Measurements from ENCODE around the gene ANKFY1. TPM values are rescaled to one million over a fixed set of nuclear protein-coding genes. Genes with fewer than 3 reads are reported as not detected.
A peak's percentile ranks its signal among the peaks of the same experiment; 100 is the strongest.

ANKFY1 gene
- total and polyA plus RNA-seq, 9 of the 15 experiments (the other 6 are each of a cell fraction or from before 2014, with no cell fraction given): 4.3 to 25.6 (median 12.2) TPM

DNA sequence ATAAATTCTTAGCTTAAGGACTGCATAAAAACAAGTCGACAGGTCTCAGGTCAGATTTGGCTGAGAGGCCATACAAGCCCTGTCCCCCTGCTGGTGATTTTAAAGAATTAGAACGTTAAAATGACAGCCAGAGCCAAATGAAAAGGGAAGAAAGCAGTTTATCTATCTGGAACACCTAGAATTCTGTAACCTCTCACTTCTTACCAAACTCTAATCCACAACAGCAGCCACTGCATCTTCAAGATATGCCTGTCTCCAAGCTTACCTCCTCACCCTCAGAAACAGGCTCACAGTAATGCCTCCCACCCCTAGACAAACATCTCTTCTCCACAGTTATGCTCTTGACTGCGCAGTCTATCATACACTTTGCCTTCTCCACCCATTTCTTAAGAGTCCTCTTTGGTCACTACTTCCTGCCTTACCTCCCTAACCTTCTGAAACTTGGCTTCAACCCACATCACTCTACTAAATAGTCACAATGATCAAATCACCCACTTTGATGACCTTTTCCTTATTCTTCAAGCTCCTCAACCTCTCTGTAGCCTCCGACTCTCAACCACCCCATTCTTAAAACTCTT is 14.2 kb downstream of the ANKFY1 start (continued):
- peak; percentile 36; the same call in 1 of the 2 replicates for TF ChIP-seq ZBTB40 (IDR thresholded peaks at IDR 0.05)
- no peak for TF ChIP-seq ZBTB40 (CRISPR knock-in tag; IDR thresholded peaks at IDR 0.05)
- no peak for TF ChIP-seq ZBTB34 (CRISPR knock-in tag; IDR thresholded peaks at IDR 0.05)
- no peak for TF ChIP-seq ZNF165 (CRISPR knock-in tag; IDR thresholded peaks at IDR 0.05; ENCODE audit: borderline replicate concordance)
- TF ChIP-seq MXI1 (IDR thresholded peaks at IDR 0.05; ENCODE audit: low read depth, low read length): peak; percentile 32; the same call in 1 of the 2 replicates
- TF ChIP-seq SNRNP70 (optimal IDR thresholded peaks at IDR 0.05; ENCODE audit: low read depth, low read length): no peak
- no peak for TF ChIP-seq JUN (IDR thresholded peaks at IDR 0.05; ENCODE audit: borderline replicate concordance, low read depth, low read length)
- no peak for TF ChIP-seq JUN (CRISPR knock-in tag; IDR thresholded peaks at IDR 0.05; ENCODE audit: borderline replicate concordance)
- no peak for TF ChIP-seq E2F6 (IDR thresholded peaks at IDR 0.05; ENCODE audit: borderline replicate concordance in 1 of 2, extremely low read depth in 1 of 2, insufficient read depth in 1 of 2, insufficient read length in 1 of 2, low read depth in 1 of 2, low read length in 1 of 2, poor library complexity in 1 of 2, severe bottlenecking in 1 of 2)
- TF ChIP-seq CBX3 (IDR thresholded peaks at IDR 0.05; ENCODE audit: borderline replicate concordance in 1 of 2, low read length in 2 of 2): peak in 1 of 2 experiments; percentile 59; a peak in 1 of 3 replicates
- TF ChIP-seq DACH1 (IDR thresholded peaks at IDR 0.05; ENCODE audit: partially characterized antibody): no peak
- TF ChIP-seq, protein P1, sequence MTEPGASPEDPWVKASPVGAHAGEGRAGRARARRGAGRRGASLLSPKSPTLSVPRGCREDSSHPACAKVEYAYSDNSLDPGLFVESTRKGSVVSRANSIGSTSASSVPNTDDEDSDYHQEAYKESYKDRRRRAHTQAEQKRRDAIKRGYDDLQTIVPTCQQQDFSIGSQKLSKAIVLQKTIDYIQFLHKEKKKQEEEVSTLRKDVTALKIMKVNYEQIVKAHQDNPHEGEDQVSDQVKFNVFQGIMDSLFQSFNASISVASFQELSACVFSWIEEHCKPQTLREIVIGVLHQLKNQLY (CRISPR knock-in tag; conservative IDR thresholded peaks at IDR 0.05): no peak
- no peak for TF ChIP-seq ZNF197 (CRISPR knock-in tag; IDR thresholded peaks at IDR 0.05; ENCODE audit: low read depth)
- no peak for TF ChIP-seq ZNF263 (CRISPR knock-in tag; IDR thresholded peaks at IDR 0.05; ENCODE audit: borderline replicate concordance)
- TF ChIP-seq KLF16 (IDR thresholded peaks at IDR 0.05): peak; percentile 88

Data from K562 (cell line).